ENCODE measurements around the gene CATSPER3. TPM values are rescaled to one million over a fixed set of nuclear protein-coding genes. Genes with fewer than 3 reads are reported as not detected.

Gene CATSPER3
- polyA plus RNA-seq, 6 donors from 2014 or later: 0.31 to 1.1 (median 0.43) TPM; not detected in 2

DNA sequence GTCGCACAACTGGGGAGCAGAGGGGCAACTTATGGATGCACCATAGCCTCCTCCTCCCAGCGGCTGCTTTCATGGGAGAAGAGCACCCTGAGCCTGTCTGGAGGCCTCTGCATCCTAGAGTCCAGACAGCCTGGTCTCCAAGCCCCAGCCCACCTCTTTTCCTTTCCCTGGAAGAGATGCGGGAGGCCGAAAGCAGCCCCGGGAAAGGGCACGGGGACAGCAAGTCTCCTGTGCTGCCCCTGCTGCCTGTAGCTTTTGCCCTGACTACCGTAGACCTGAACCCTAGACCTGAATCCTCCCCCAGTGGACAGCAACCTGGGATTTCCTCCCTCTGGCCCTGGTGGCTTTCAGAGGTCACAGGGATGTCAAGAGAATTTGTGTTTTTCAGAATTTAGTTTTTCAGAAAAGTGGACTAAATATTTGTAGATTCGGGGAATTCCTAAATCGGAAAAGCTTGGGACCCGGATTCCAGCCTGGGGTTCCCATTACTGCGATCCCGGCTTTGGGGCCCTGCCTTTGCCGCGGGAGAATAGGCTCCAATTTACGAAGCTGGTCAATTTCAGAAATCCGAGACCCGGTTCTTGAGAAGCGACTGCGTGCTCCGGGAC, 70.6 kb downstream of the CATSPER3 start:
- peaks cover 61 to 85% (median 71%) of the 10 kb centered on the region in 3 donors for H3K27me3 Mint-ChIP-seq

DNA sequence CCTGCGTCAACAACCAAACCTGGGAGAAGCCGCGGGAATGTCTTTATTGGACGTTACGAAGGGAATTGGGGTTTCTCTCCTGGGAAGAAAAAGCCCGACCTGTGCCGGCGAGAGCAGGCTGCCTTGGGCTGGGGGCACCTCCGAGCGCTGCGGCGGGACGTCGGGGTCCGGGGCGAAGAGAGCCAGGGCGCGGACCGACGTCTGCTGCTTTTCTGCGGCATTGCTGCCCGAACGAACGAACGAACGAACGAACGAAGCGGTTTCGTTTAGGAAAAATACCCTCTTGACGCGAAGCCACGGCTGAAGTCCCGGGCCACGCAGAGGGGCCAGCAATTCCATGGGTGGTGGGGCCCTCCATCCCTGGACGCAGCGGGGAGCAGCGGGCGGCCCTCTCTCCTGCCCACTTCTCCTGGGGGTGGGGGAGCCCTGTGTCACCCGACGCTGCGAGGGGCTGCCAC, 71.1 kb downstream of the CATSPER3 start:
- no peak for DNase-seq
- H3K9me3 Mint-ChIP-seq: peaks cover 0 to 1% (median 0%) of the 10 kb centered on the region in 7 donors
- peaks cover 64 to 87% (median 73%) of the 10 kb centered on the region in 3 donors for H3K27me3 Mint-ChIP-seq
- peaks cover 0 to 8% of the 10 kb centered on the region in 2 donors for H3K36me3 Mint-ChIP-seq
- ATAC-seq (ENCODE audit: low read depth in 2 of 2): peak in 1 of 2 donors; percentile 5
- peak overlapping the region in 2 of 6 donors; percentile 63 to 73 for H3K27ac Mint-ChIP-seq
- peaks cover 13 to 36% (median 24%) of the 10 kb centered on the region in 3 donors for H3K4me1 Mint-ChIP-seq
- peak overlapping the region in 7 of 8 donors; percentile 23 to 82 (median 60) for H3K4me3 Mint-ChIP-seq

More for the DNA sequence above, 70.6 kb downstream of the CATSPER3 start:
- peaks cover 15 to 37% (median 27%) of the 10 kb centered on the region in 3 donors for H3K4me1 Mint-ChIP-seq
- ATAC-seq (ENCODE audit: low read depth in 2 of 2) (no peak), DNase-seq (no peak)
- peaks cover 0 to 10% of the 10 kb centered on the region in 2 donors for H3K36me3 Mint-ChIP-seq
- peak overlapping the region in 2 of 6 donors; percentile 59 to 63 for H3K27ac Mint-ChIP-seq
- H3K9me3 Mint-ChIP-seq: peaks cover 0 to 2% (median 0%) of the 10 kb centered on the region in 7 donors
- peak overlapping the region in 7 of 8 donors; percentile 26 to 82 (median 60) for H3K4me3 Mint-ChIP-seq

DNA sequence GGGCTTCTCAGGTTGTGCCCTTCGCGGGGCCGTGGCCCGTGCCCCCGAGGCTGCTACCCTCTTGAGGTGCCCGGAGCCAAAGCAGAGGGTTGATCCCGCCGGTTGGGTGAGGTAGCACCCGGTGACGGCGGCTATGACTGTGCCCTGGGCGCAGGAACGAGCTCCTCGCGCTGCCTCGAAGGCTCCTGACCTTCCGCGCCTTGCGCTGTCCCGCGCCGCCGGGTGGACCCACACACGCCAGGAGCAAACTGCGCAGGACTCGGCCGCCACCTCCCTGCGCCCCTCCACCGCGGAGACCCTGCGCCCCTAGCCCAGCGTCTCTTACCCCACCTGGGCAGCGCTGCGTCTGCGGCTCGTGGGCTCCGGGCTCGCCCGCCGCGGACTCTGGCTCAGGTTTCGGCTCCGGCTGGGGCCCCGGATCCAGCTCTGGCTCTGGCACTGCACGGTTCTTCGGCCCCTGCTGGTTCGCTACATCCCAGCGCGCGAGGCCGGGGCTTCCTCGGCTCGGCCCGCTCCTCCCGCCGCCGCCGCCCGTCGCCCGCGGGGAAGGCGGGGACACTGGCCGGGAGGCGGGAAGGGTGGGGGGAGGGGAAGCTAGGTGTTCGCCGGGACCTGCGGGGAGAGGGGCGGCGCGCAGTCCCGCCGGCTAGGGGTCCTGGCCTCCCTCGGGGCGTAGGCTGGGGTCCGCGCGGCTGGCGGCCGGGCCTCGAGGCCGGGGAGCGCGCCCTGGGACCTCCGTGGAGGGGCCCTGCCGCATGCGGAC, 71.7 kb downstream of the CATSPER3 start:
- peak overlapping the region in 7 of 8 donors; percentile 15 to 82 (median 54) for H3K4me3 Mint-ChIP-seq

DNA sequence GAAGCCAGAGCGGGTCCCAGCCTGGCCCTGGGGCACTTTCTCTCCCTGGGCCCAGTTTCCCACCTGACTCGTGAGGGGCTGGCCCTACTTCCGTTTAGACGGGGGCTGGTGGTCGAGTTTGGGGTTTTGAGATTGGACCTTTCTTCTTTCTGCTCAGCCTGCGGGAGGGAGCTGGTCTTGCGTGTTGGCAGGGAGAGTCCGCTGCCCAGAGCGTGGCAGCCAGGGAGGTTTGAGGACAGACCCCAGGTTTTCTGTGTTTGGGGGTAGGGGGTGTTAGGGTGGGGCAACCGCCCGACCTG, 72.3 kb downstream of the CATSPER3 start:
- Mint-ChIP-seq H3K36me3 (peaks cover 0 to 3% of the 10 kb centered on the region in 2 donors), H3K4me1 (peaks cover 6 to 30% (median 16%) of the 10 kb centered on the region in 3 donors), H3K27ac (peak overlapping the region in 1 of 6 donors; percentile 89), H3K4me3 (peak overlapping the region in 6 of 8 donors; percentile 51 to 86 (median 69)), H3K27me3 (peaks cover 69 to 90% (median 75%) of the 10 kb centered on the region in 3 donors), H3K9me3 (peaks cover 0 to 1% (median 0%) of the 10 kb centered on the region in 7 donors)
- no peak for ATAC-seq (ENCODE audit: low read depth in 2 of 2)
- DNase-seq: no peak

More for the DNA sequence above, 71.7 kb downstream of the CATSPER3 start:
- Mint-ChIP-seq H3K36me3 (peaks cover 0 to 8% of the 10 kb centered on the region in 2 donors), H3K27me3 (peaks cover 70 to 90% (median 75%) of the 10 kb centered on the region in 3 donors), H3K4me1 (peaks cover 11 to 34% (median 21%) of the 10 kb centered on the region in 3 donors), H3K27ac (no peak overlapping the region), H3K9me3 (peaks cover 0 to 1% (median 0%) of the 10 kb centered on the region in 7 donors)
- ATAC-seq (ENCODE audit: low read depth in 2 of 2): peak; percentile 47 to 51
- DNase-seq: no peak

DNA sequence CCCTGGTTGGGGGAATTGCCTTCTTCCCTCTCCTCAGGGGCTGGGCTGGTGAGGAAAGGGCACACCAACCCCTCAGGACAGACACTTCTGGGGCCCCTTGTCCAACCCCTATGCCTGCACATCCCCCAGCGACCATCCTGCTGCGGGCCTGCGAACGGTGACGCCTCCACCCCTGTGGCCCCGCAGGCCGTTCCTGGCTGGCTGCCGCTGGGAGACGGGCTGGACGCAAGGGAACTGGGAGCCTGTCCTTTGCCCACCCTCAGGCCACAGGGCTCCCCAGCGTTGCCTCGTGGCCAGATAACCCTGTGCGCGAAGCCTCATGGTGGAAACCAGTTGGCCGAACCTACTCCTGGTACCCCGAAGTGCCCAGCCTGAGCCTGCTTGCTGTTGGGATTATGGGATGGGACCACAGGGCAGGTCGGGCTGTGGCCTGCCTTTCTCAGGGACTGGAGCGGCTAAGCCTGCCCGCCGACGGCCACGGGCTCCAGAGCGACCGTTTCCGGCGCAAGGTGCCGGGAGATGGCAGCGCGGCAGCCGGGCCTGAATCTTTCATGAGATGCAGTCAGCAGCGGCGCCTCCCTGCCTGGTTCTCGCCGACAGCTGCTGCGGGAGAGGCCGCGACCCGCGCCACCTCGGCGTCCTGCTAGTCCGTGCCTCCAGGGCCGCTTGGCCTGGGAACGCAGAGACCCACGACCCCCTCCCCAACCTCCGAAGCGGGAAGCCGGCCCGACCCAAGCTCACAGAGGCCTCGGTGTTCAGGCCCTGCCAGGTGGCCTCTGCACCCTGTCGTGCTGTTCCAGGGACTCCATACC, 72.8 kb downstream of the CATSPER3 start:
- peaks cover 70 to 90% (median 75%) of the 10 kb centered on the region in 3 donors for H3K27me3 Mint-ChIP-seq
- H3K27ac Mint-ChIP-seq: peak overlapping the region in 1 of 6 donors; percentile 89
- no peaks in the 10 kb centered on the region for H3K36me3 Mint-ChIP-seq
- DNase-seq: no peak
- H3K4me1 Mint-ChIP-seq: peaks cover 5 to 32% (median 11%) of the 10 kb centered on the region in 3 donors
- peaks cover 0 to 1% (median 0%) of the 10 kb centered on the region in 7 donors for H3K9me3 Mint-ChIP-seq
- H3K4me3 Mint-ChIP-seq: peak overlapping the region in 7 of 8 donors; percentile 52 to 86 (median 71)
- ATAC-seq (ENCODE audit: low read depth in 2 of 2): peak; percentile 22 to 39

DNA sequence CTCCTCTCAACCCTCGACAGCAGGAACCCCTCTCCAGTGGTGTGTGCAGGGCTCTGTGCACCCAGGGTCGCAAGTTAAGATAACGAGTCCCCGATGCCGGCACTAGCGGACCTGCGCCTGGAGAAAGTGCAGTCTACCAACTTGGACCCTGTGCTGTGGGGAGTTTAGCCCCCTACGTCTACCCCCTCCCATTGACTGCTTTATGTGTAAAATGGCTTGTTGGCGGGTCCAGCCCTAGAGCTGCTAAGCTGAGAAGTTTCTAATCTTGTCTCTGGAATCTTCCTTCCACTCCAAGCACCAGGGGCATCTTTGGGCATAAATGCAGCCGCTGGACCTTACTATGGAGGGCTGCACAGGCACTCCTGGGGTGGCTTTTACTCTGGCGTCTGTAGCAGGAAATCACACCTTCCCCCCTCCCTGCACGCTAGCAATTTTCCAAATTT, 73.5 kb downstream of the CATSPER3 start:
- ATAC-seq (ENCODE audit: low read depth in 2 of 2) (no peak), DNase-seq (no peak)
- H3K36me3 Mint-ChIP-seq: no peaks in the 10 kb centered on the region
- H3K27me3 Mint-ChIP-seq: peaks cover 69 to 87% (median 72%) of the 10 kb centered on the region in 3 donors
- H3K9me3 Mint-ChIP-seq: peaks cover 0 to 1% (median 0%) of the 10 kb centered on the region in 7 donors
- H3K4me1 Mint-ChIP-seq: peaks cover 5 to 32% (median 11%) of the 10 kb centered on the region in 3 donors
- peak overlapping the region in 2 of 6 donors; percentile 23 to 82 for H3K27ac Mint-ChIP-seq
- H3K4me3 Mint-ChIP-seq: peak overlapping the region in 7 of 8 donors; percentile 50 to 82 (median 71)

DNA sequence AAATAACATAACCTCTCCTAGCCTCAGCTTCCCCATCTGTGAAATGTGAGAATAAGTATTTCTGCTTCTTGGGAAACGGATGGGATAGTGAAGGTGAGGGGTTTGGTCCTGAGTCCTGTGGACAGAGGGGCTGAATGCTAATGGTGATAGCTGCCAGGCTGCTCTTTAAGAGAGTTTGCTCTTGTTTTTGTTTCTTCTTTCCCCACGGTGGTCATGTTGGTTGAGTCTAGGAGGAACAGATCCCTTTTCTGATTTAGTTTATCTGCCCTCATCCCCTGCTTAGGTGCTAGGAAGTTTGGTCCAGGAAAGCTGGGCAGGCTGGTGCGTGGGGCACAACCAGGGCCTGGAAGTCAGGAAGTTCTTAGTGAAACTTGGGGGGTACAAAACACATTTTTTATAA, 74.0 kb downstream of the CATSPER3 start:
- no peak for ATAC-seq (ENCODE audit: low read depth in 2 of 2)
- H3K4me3 Mint-ChIP-seq: peak overlapping the region in 7 of 8 donors; percentile 30 to 76 (median 50)
- DNase-seq: no peak
- H3K9me3 Mint-ChIP-seq: peaks cover 0 to under 1% (median 0%) of the 10 kb centered on the region in 7 donors
- H3K27ac Mint-ChIP-seq: peak overlapping the region in 2 of 6 donors; percentile 23 to 82
- H3K4me1 Mint-ChIP-seq: peaks cover 5 to 32% (median 11%) of the 10 kb centered on the region in 3 donors
- H3K27me3 Mint-ChIP-seq: peaks cover 69 to 87% (median 72%) of the 10 kb centered on the region in 3 donors
- H3K36me3 Mint-ChIP-seq: no peaks in the 10 kb centered on the region

DNA sequence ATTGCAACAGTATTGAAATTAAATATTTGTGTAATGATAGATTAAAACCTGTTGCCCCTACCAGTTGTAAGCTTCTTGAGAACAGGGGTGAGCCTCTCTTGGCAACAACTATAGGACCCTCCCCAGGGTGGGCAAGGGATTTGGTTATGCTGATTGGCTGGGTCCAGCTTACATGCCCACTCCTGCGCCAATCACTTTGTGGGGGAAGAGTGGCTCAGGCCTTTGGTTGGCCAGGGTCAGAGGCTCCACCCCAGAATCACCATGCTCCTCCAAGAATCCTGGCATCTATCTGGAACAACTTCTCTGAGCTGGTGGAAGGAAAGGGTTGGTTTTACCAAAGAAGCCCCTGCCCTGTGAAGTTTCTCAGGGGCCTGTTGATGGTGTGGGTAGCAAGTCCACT, 74.9 kb downstream of the CATSPER3 start:
- no peak overlapping the region for H3K27ac Mint-ChIP-seq
- peaks cover 5 to 33% (median 11%) of the 10 kb centered on the region in 3 donors for H3K4me1 Mint-ChIP-seq
- no peaks in the 10 kb centered on the region for H3K36me3 Mint-ChIP-seq
- no peaks in the 10 kb centered on the region for H3K9me3 Mint-ChIP-seq
- H3K4me3 Mint-ChIP-seq: peak overlapping the region in 1 of 8 donors; percentile 2
- ATAC-seq (ENCODE audit: low read depth in 2 of 2) (no peak), DNase-seq (no peak)
- peaks cover 68 to 87% (median 74%) of the 10 kb centered on the region in 3 donors for H3K27me3 Mint-ChIP-seq

DNA sequence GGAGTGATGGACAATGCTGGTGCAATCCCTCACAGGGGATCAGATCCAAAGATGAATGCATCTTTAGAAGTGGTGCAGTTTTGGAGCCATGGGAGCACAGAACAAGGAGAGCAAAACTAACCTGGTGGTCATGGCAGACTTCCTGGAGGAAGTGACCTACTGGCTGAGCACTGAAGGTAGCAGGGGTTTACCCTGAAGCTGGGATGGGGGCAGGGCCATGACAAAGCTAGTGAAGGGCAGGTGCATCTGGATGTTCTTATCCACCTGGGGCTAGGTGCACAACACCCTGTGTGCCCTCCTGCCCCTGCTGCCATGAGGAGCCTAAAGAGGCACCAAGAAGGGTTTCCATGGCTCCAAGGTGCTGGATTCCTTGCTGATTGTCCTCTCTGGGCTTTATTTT, 77.8 kb downstream of the CATSPER3 start:
- Mint-ChIP-seq H3K4me1 (peaks cover 16 to 31% (median 24%) of the 10 kb centered on the region in 3 donors), H3K4me3 (no peak overlapping the region), H3K36me3 (peaks cover 0 to 7% of the 10 kb centered on the region in 2 donors), H3K27me3 (peaks cover 74 to 98% (median 97%) of the 10 kb centered on the region in 3 donors), H3K9me3 (no peaks in the 10 kb centered on the region), H3K27ac (no peak overlapping the region)
- DNase-seq (no peak), ATAC-seq (ENCODE audit: low read depth in 2 of 2) (no peak)

DNA sequence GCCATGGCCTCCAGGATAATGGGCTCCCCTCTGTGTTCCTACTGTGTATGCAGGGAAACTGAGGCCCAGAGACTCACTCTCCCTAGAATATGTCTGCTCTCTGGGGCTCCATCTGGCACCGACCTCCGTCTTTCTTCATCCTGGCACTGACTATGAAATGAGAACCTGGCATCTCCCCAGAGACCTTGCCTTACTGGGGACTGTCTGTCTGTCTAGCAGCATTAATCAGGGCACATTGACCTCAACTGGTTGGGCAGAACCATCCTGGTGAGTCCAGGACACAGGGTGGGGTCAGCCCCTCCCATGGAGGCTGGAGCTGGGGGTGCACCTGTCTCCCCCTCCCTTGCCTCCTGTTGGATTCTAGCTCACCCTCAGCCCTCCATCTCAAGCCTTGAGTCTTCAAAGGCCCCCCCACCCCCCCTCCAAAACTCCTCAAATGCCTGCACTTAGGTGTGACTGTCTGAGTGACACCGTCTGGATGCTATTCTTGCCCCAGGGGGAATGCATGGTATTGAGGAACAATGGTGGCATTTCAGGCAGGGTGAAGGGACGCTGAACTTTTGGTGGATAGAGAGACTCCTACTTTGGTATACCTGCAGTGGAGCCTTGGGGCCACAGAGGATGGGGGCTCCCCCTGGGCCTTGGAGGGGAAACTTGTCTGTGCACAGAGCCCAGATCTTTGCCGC, 79.1 kb downstream of the CATSPER3 start:
- no peak for ATAC-seq (ENCODE audit: low read depth in 2 of 2)
- Mint-ChIP-seq H3K27me3 (peaks cover 78 to 98% (median 97%) of the 10 kb centered on the region in 3 donors), H3K4me1 (peaks cover 19 to 34% (median 32%) of the 10 kb centered on the region in 3 donors), H3K4me3 (no peak overlapping the region), H3K27ac (peak overlapping the region in 1 of 6 donors; percentile 14), H3K36me3 (peaks cover 6 to 15% of the 10 kb centered on the region in 2 donors), H3K9me3 (peaks cover 0 to 2% (median 0%) of the 10 kb centered on the region in 7 donors)
- DNase-seq: no peak

DNA sequence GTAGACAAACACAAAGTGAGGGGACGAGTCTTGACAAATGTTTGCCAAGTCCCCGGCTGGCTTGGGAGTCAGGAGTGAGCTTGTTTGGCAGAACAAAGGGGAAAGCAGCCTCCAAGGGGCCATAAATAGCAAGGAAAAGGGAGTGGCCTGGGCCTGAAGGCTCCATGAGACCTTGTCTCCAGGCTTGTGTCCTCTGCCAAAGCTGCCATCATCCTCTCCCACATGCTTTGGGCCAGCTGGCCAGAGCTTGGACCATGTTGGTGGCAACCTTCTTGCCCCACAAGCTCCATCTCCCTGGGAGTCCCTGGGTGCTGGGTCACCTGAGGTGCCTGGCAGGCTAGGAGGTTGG, 79.6 kb downstream of the CATSPER3 start:
- no peak for DNase-seq
- peaks cover 6 to 15% of the 10 kb centered on the region in 2 donors for H3K36me3 Mint-ChIP-seq
- ATAC-seq (ENCODE audit: low read depth in 2 of 2): no peak
- peaks cover 78 to 98% (median 97%) of the 10 kb centered on the region in 3 donors for H3K27me3 Mint-ChIP-seq
- H3K4me3 Mint-ChIP-seq: no peak overlapping the region
- peaks cover 0 to 2% (median 0%) of the 10 kb centered on the region in 7 donors for H3K9me3 Mint-ChIP-seq
- peaks cover 24 to 39% (median 37%) of the 10 kb centered on the region in 3 donors for H3K4me1 Mint-ChIP-seq
- no peak overlapping the region for H3K27ac Mint-ChIP-seq

DNA sequence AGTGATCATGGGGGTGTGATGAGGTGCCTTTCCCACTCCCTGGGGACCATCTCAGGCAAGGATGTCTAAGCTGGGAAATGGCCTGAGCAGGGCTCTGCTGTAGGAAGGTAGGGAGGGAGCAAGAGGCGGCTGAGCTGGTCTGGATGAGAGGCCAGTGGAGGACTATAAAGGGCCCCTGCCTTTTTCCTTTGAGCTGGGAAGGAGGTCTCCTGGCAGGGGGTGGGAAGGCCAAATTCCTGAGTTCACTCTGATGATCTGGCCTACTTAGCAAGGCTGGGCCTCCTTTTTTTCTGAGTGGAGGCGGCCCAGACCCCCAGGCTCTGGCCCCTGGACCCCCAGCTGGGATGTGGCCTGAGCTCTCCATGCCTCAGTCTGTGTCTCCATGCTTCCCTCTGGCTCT, 80.6 kb downstream of the CATSPER3 start:
- DNase-seq (no peak), ATAC-seq (ENCODE audit: low read depth in 2 of 2) (no peak)
- H3K27ac Mint-ChIP-seq: no peak overlapping the region
- peaks cover 6 to 15% of the 10 kb centered on the region in 2 donors for H3K36me3 Mint-ChIP-seq
- no peak overlapping the region for H3K4me3 Mint-ChIP-seq
- peaks cover 77 to 95% (median 94%) of the 10 kb centered on the region in 3 donors for H3K27me3 Mint-ChIP-seq
- H3K9me3 Mint-ChIP-seq: peaks cover 0 to 2% (median 0%) of the 10 kb centered on the region in 7 donors
- H3K4me1 Mint-ChIP-seq: peaks cover 34 to 48% (median 47%) of the 10 kb centered on the region in 3 donors
